RWPE2 (cell line): ENCODE measurements around the gene ACADSB.
A peak's percentile ranks its signal among the peaks of the same experiment; 100 is the strongest.

Experiments
- ATAC-seq: fragments of 200-7000 bp; cut with Tn5 transposase; 3 replicates; pipeline ENCODE4 v1.9.1; 2021; ENCODE audit warnings: low read depth
- DNase-seq: peaks from one replicate; pipeline ENCODE4 v3.0.0-alpha.2; 2020; ENCODE audit warnings: low spot score
- H3K27ac ChIP-seq: fragments of 450-650 bp; 2 replicates; pipeline ENCODE4 v1.5.1; 2017; ENCODE audit warnings: mild to moderate bottlenecking; ENCODE audit not compliant: poor library complexity, severe bottlenecking
- H3K27me3 ChIP-seq: fragments of 250-450 bp; sonication (Bioruptor Pico); 2 replicates; pipeline ENCODE4 v1.5.1; 2021; ENCODE audit warnings: mild to moderate bottlenecking, moderate library complexity; ENCODE audit not compliant: insufficient read depth, poor library complexity, severe bottlenecking
- H3K36me3 ChIP-seq: fragments of 250-450 bp; sonication (Bioruptor Pico); 2 replicates; pipeline ENCODE4 v1.5.1; 2020; ENCODE audit warnings: low read depth, mild to moderate bottlenecking, moderate library complexity
- H3K4me1 ChIP-seq: fragments of 250-450 bp; sonication (Bioruptor Pico); 2 replicates; pipeline ENCODE4 v1.5.1; 2021; ENCODE audit warnings: mild to moderate bottlenecking, moderate library complexity; ENCODE audit not compliant: insufficient read depth, poor library complexity, severe bottlenecking
- H3K4me3 ChIP-seq: fragments of 250-450 bp; sonication (Bioruptor Pico); 2 replicates; pipeline ENCODE4 v1.5.1; 2021; ENCODE audit warnings: mild to moderate bottlenecking, moderate library complexity; ENCODE audit not compliant: severe bottlenecking
- H3K9me3 ChIP-seq: fragments of 250-450 bp; sonication (Bioruptor Pico); 2 replicates; pipeline ENCODE4 v1.5.1; 2021; ENCODE audit warnings: mild to moderate bottlenecking, moderate library complexity; ENCODE audit not compliant: severe bottlenecking
- TF ChIP-seq, protein P1 (sequence below): fragments of 450-650 bp; IDR thresholded peaks from one replicate; pipeline ENCODE4 v1.5.1; 2017; ENCODE audit warnings: mild to moderate bottlenecking, moderate library complexity; ENCODE audit not compliant: poor library complexity, severe bottlenecking

ACADSB gene

DNA sequence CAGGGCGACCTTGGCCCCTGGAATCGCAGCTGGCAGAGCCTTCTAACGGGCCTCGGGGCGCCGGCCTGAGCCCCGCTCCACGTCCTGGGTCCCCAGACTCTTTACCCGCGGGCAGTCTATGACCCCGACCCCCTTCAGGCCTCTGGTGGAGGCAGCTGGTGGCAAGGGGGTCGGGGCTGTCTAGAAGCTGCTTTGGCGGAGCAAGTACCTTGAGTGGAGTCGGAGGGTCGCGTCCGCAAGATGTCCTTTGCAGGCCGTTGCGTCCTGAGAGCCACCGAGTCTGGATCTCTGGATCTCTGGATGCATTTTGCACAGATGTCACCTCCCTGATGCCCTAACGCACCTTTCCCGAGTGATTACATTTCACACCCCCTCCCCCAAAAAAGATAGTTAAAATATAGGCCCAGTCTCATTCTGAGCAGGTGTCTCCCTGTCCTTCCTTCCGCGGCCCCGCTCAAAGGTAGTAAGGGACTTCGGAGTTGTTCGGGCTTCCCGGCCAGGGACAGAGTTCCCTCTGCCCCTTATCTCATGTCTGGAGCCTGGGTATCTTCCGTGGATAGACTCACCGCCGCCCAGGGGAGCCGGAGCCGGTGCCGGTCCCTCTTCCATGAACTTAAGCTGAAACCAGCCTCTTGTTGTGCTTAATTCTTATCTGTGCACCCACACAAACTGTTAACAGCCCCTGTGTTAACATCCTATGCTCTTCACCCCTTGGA lies 457 bp downstream of the ACADSB start:
- H3K9me3 ChIP-seq, result no peaks in the 10 kb centered on the region
- peaks cover 2% of the 10 kb centered on the region for H3K4me1 ChIP-seq
- H3K27me3 ChIP-seq, result no peaks in the 10 kb centered on the region
- peak; percentile 10; the same call in 2 of the 3 replicates for ATAC-seq
- H3K36me3 ChIP-seq, result no peaks in the 10 kb centered on the region
- H3K4me3 ChIP-seq, result peak overlapping the region; percentile 90
- TF ChIP-seq, protein P1, sequence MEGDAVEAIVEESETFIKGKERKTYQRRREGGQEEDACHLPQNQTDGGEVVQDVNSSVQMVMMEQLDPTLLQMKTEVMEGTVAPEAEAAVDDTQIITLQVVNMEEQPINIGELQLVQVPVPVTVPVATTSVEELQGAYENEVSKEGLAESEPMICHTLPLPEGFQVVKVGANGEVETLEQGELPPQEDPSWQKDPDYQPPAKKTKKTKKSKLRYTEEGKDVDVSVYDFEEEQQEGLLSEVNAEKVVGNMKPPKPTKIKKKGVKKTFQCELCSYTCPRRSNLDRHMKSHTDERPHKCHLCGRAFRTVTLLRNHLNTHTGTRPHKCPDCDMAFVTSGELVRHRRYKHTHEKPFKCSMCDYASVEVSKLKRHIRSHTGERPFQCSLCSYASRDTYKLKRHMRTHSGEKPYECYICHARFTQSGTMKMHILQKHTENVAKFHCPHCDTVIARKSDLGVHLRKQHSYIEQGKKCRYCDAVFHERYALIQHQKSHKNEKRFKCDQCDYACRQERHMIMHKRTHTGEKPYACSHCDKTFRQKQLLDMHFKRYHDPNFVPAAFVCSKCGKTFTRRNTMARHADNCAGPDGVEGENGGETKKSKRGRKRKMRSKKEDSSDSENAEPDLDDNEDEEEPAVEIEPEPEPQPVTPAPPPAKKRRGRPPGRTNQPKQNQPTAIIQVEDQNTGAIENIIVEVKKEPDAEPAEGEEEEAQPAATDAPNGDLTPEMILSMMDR, result no peak
- DNase-seq, result no peak
- H3K27ac ChIP-seq, result no peak overlapping the region

DNA sequence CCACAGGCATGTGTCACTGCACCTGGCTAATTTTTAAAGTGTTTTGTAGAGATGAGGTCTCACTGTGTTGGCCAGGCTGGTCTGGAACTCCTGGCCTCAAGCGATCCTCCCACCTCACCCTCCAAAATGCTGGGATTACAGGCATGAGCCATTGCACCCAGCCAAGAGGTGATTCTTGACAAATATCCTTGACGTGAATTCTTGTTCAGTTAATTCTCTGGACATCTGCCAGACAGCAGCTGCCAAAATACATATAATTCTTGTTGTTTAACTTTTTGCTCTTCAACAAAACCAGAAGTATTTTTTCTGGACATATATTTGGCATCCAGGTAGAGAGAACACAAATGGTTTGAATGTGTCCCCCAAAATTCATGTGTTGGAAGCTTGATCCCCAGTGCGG lies 3.2 kb downstream of the ACADSB start:
- DNase-seq (no peak), ATAC-seq (no peak)
- TF ChIP-seq, protein P1, result no peak
- no peaks in the 10 kb centered on the region for H3K9me3 ChIP-seq
- no peak overlapping the region for H3K27ac ChIP-seq
- H3K36me3 ChIP-seq, result no peaks in the 10 kb centered on the region
- peaks cover 2% of the 10 kb centered on the region for H3K4me1 ChIP-seq
- no peaks in the 10 kb centered on the region for H3K27me3 ChIP-seq
- H3K4me3 ChIP-seq, result no peak overlapping the region

DNA sequence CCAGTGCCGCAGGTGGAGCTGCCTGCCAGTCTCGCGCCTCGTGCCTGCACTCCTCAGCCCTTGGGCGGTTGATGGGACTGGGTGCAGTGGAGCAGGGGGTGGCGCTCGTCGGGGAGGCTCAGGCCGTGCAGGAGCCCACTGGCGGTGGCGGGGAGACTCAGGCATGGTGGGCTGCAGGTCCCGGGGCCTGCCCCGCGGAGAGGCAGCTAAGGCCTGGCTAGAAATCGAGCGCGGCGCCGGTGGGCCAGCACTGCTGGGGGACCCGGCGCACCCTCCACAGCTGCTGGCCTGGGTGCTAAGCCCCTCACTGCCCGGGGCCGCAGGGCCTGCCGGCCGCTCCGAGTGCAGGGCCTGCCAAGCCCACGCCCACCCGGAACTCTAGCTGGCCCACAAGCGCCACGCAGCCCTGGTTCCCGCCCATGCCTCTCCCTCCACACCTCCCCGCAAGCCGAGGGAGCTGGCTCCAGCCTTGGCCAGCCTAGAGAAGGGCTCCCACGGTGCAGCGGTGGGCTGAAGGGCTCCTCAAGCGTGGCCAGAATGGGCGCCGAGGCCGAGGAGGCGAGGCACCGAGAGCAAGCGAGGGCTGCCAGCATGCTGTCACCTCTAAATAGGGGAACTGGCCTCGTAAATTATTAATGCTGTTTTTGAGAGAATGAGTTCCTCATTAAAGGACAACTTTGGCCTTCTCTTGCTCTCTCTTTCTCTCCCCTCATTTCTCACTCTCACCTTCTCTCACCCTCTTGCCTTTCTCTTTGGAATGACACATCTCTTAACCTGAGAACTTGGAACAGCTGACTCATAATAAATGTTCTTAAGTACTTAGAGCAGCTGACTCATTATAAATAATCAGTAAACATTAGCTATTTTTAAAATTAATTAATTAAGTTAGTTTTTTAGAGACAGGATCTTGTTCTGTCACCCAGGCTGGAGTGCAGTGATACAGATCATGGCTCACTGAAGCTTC lies 4.9 kb downstream of the ACADSB start:
- H3K36me3 ChIP-seq, result no peaks in the 10 kb centered on the region
- TF ChIP-seq, protein P1, result no peak
- no peak for DNase-seq
- no peaks in the 10 kb centered on the region for H3K27me3 ChIP-seq
- H3K27ac ChIP-seq, result no peak overlapping the region
- ATAC-seq, result no peak
- no peaks in the 10 kb centered on the region for H3K9me3 ChIP-seq
- no peak overlapping the region for H3K4me3 ChIP-seq
- H3K4me1 ChIP-seq, result peaks cover 2% of the 10 kb centered on the region

DNA sequence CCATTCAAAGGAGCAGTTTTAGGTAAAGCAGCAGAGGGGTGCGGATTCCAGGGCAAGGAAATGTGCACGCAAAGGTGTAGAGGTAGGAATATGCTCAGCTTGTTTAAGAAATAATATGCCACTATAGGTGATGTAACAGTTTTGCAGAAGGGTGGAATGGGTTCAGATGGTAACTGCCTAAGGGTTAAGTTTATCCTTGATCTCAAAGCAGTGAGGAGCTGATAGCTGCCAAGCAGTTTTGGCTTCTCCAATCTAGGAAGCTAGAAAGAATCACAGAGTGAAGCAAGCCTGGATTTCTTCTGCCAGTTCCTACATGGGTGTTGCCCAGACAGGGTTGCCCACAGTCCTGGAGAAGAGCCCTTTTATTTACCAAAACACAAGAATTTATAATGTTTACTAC lies 6.0 kb downstream of the ACADSB start:
- ATAC-seq (no peak), DNase-seq (no peak)
- no peaks in the 10 kb centered on the region for H3K27me3 ChIP-seq
- H3K36me3 ChIP-seq, result no peaks in the 10 kb centered on the region
- no peak overlapping the region for H3K4me3 ChIP-seq
- no peak overlapping the region for H3K27ac ChIP-seq
- peaks cover under 1% of the 10 kb centered on the region for H3K4me1 ChIP-seq
- TF ChIP-seq, protein P1, result no peak
- H3K9me3 ChIP-seq, result no peaks in the 10 kb centered on the region
